Stimulated activated CD8-positive, alpha-beta memory T cell treated with anti-CD3 and anti-CD28 coated beads, Interleukin-4, amount 100 ng/mL, for 24 hours (primary cell): Measurements from ENCODE around the gene NXT1.
A peak's percentile ranks its signal among the peaks of the same experiment; 100 is the strongest.
"Not testable (repeated sequence)": the region's sequence is repeated elsewhere in the genome, so short reads cannot be mapped to it uniquely, and the experiment has no call there.

ENCODE experiments used
- DNase-seq: peaks from one replicate; pipeline ENCODE4 v3.0.0-alpha.2; 2020; ENCODE audit warnings: low read depth

NXT1 gene

GRCh38 chr20:23331450-23332350 is 18.9 kb upstream of the NXT1 start:
- no peak for DNase-seq

- no peak for DNase-seq
Observed at GRCh38 chr20:23332467-23332866, 18.1 kb upstream of the NXT1 start.

GRCh38 chr20:23334111-23334510 is 16.5 kb upstream of the NXT1 start:
- no peak for DNase-seq

- DNase-seq, result no peak
Observed at GRCh38 chr20:23335521-23335920, 15.1 kb upstream of the NXT1 start.

- DNase-seq, result no peak
Observed at GRCh38 chr20:23336476-23336875, 14.1 kb upstream of the NXT1 start.

- no peak for DNase-seq
Observed at GRCh38 chr20:23337312-23337711, 13.3 kb upstream of the NXT1 start.

- no peak for DNase-seq
Observed at GRCh38 chr20:23339986-23340385, 10.6 kb upstream of the NXT1 start.

- DNase-seq, result no peak
Observed at GRCh38 chr20:23340524-23340923, 10.1 kb upstream of the NXT1 start.

GRCh38 chr20:23341073-23341472 is 9.5 kb upstream of the NXT1 start:
- no peak for DNase-seq

GRCh38 chr20:23343590-23343989 is 7.0 kb upstream of the NXT1 start:
- no peak for DNase-seq

GRCh38 chr20:23344336-23344735 is 6.3 kb upstream of the NXT1 start:
- no peak for DNase-seq

- DNase-seq, result no peak
Observed at GRCh38 chr20:23346002-23346401, 4.6 kb upstream of the NXT1 start.

- no peak for DNase-seq
Observed at GRCh38 chr20:23347791-23348190, 2.8 kb upstream of the NXT1 start.

- DNase-seq, result not testable (repeated sequence)
Observed at GRCh38 chr20:23348510-23348909, 2.1 kb upstream of the NXT1 start.

- DNase-seq, result peak; percentile 69
Observed at GRCh38 chr20:23349338-23350195, 1.0 kb upstream of the NXT1 start.

GRCh38 chr20:23350904-23351838 is 580 bp downstream of the NXT1 start:
- peak; percentile 38 for DNase-seq

GRCh38 chr20:23356203-23356602 is 5.6 kb downstream of the NXT1 start:
- no peak for DNase-seq

- peak; percentile 100 for DNase-seq
Observed at GRCh38 chr20:23357767-23358562, 7.4 kb downstream of the NXT1 start.

- DNase-seq, result no peak
Observed at GRCh38 chr20:23358563-23358906, 7.9 kb downstream of the NXT1 start.

- no peak for DNase-seq
Observed at GRCh38 chr20:23358923-23359593, 8.5 kb downstream of the NXT1 start.

- no peak for DNase-seq
Observed at GRCh38 chr20:23360531-23360930, 9.9 kb downstream of the NXT1 start.
